BLaER1 (cell line): Measurements from ENCODE around the gene HES5.
A peak's percentile ranks its signal among the peaks of the same experiment; 100 is the strongest.
"Not testable (repeated sequence)": the region's sequence is repeated elsewhere in the genome, so short reads cannot be mapped to it uniquely, and the experiment has no call there.

Source experiments
- H3K27ac ChIP-seq: shearing (Covaris generic); formaldehyde crosslinking; 2 replicates; pipeline ENCODE4 v1.8.1; 2022
- H3K27me3 ChIP-seq: shearing (Covaris generic); formaldehyde crosslinking; 2 replicates; pipeline ENCODE4 v1.8.1; 2022
- H3K36me3 ChIP-seq: shearing (Covaris generic); formaldehyde crosslinking; 2 replicates; pipeline ENCODE4 v1.8.1; 2022
- H3K4me1 ChIP-seq: shearing (Covaris generic); formaldehyde crosslinking; 2 replicates; pipeline ENCODE4 v1.8.1; 2022
- H3K4me2 ChIP-seq: shearing (Covaris generic); formaldehyde crosslinking; 2 replicates; pipeline ENCODE4 v1.8.1; 2022
- H3K4me3 ChIP-seq: shearing (Covaris generic); formaldehyde crosslinking; 2 replicates; pipeline ENCODE4 v1.8.1; 2022
- H3K9ac ChIP-seq: shearing (Covaris generic); formaldehyde crosslinking; 2 replicates; pipeline ENCODE4 v1.8.1; 2022
- H3K9me3 ChIP-seq: shearing (Covaris generic); formaldehyde crosslinking; 2 replicates; pipeline ENCODE4 v1.8.1; 2022
- H4K20me1 ChIP-seq: shearing (Covaris generic); formaldehyde crosslinking; 2 replicates; pipeline ENCODE4 v1.8.1; 2022
- Cebpa-rat ChIP-seq: shearing (Covaris generic); IDR thresholded peaks from 2 replicates; pipeline ENCODE4 v1.8.1; 2022

Gene HES5

GRCh38 chr1:2529784-2530512 is at the start of gene HES5:
Gene HES5 (minus strand): TSS chr1:2530263. CDS start chr1:2530164, 99 bp downstream.
- Histone ChIP-seq H3K4me3 (peak within 1 kb of the TSS; percentile 51), H3K27me3 (peaks cover 80% of the 10 kb centered on the region), H3K9me3 (no peaks in the 10 kb centered on the region), H4K20me1 (peaks cover 61% of the 10 kb centered on the region), H3K4me1 (peaks cover 61% of the 10 kb centered on the region), H3K9ac (no peak within 1 kb of the TSS), H3K4me2 (peak within 1 kb of the TSS; percentile 73), H3K27ac (no peak within 1 kb of the TSS), H3K36me3 (no peaks in the 10 kb centered on the region)
- TF ChIP-seq Cebpa-rat: no peak

GRCh38 chr1:2578758-2579118 is 48.7 kb upstream of the HES5 start:
- Histone ChIP-seq H4K20me1 (no peaks in the 10 kb centered on the region), H3K27me3 (no peaks in the 10 kb centered on the region), H3K4me2 (peak overlapping the region; percentile 98), H3K36me3 (no peaks in the 10 kb centered on the region), H3K27ac (peak overlapping the region; percentile 83), H3K4me3 (0 out of 2 replicates have a peak overlapping the region, but pooled peaks have one; percentile 26), H3K4me1 (peaks cover 86% of the 10 kb centered on the region), H3K9me3 (peaks cover 4% of the 10 kb centered on the region; the same call in 1 of the 2 replicates), H3K9ac (peak overlapping the region; percentile 60; the same call in 1 of the 2 replicates)
- no peak for TF ChIP-seq Cebpa-rat

GRCh38 chr1:2577565-2578075 is 47.6 kb upstream of the HES5 start:
- Histone ChIP-seq H3K4me2 (peak overlapping the region; percentile 98), H3K27ac (peak overlapping the region; percentile 83), H3K9me3 (peaks cover 14% of the 10 kb centered on the region), H3K4me3 (peak overlapping the region; percentile 26; the same call in 1 of the 2 replicates), H3K9ac (peak overlapping the region; percentile 60), H3K4me1 (peaks cover 75% of the 10 kb centered on the region)
- H3K27me3 ChIP-seq, H3K36me3 ChIP-seq, H4K20me1 ChIP-seq: not testable (repeated sequence)

GRCh38 chr1:2575801-2576663 is 46.0 kb upstream of the HES5 start:
- Histone ChIP-seq H3K27me3 (no peaks in the 10 kb centered on the region), H3K27ac (peak overlapping the region; percentile 89), H4K20me1 (no peaks in the 10 kb centered on the region), H3K4me2 (peak overlapping the region; percentile 98), H3K9me3 (peaks cover 14% of the 10 kb centered on the region), H3K4me3 (peak overlapping the region; percentile 53), H3K4me1 (peaks cover 62% of the 10 kb centered on the region), H3K9ac (peak overlapping the region; percentile 76), H3K36me3 (no peaks in the 10 kb centered on the region)
- TF ChIP-seq Cebpa-rat: no peak

- peaks cover 62% of the 10 kb centered on the region for H3K4me1 ChIP-seq
- no peak for TF ChIP-seq Cebpa-rat
- H4K20me1 ChIP-seq: no peaks in the 10 kb centered on the region
- H3K27me3 ChIP-seq: no peaks in the 10 kb centered on the region
- no peak overlapping the region for H3K27ac ChIP-seq
- no peak overlapping the region for H3K4me2 ChIP-seq
- H3K9ac ChIP-seq: no peak overlapping the region
- H3K4me3 ChIP-seq: no peak overlapping the region
- no peaks in the 10 kb centered on the region for H3K36me3 ChIP-seq
- peaks cover 14% of the 10 kb centered on the region for H3K9me3 ChIP-seq
Measured at GRCh38 chr1:2574350-2574749, 44.3 kb upstream of the HES5 start.

GRCh38 chr1:2573250-2573920 is 43.3 kb upstream of the HES5 start:
- TF ChIP-seq Cebpa-rat: no peak
- Histone ChIP-seq H3K4me3 (no peak overlapping the region), H3K27me3 (no peaks in the 10 kb centered on the region), H4K20me1 (no peaks in the 10 kb centered on the region), H3K27ac (no peak overlapping the region), H3K36me3 (no peaks in the 10 kb centered on the region), H3K4me2 (no peak overlapping the region), H3K9ac (no peak overlapping the region), H3K9me3 (peaks cover 14% of the 10 kb centered on the region), H3K4me1 (peaks cover 62% of the 10 kb centered on the region)

GRCh38 chr1:2571348-2571747 is 41.3 kb upstream of the HES5 start:
- TF ChIP-seq Cebpa-rat: no peak
- no peak overlapping the region for H3K4me3 ChIP-seq
- H3K36me3 ChIP-seq: no peaks in the 10 kb centered on the region
- H4K20me1 ChIP-seq: no peaks in the 10 kb centered on the region
- H3K27me3 ChIP-seq: no peaks in the 10 kb centered on the region
- no peak overlapping the region for H3K9ac ChIP-seq
- no peak overlapping the region for H3K4me2 ChIP-seq
- no peak overlapping the region for H3K27ac ChIP-seq
- H3K9me3 ChIP-seq: peaks cover 14% of the 10 kb centered on the region
- H3K4me1 ChIP-seq: peaks cover 48% of the 10 kb centered on the region

GRCh38 chr1:2570332-2570731 is 40.3 kb upstream of the HES5 start:
- Histone ChIP-seq H3K4me1 (peaks cover 48% of the 10 kb centered on the region), H3K9ac (peak overlapping the region; percentile 24; the same call in 1 of the 2 replicates), H3K27ac (peak overlapping the region; percentile 59), H3K36me3 (no peaks in the 10 kb centered on the region), H4K20me1 (no peaks in the 10 kb centered on the region), H3K9me3 (peaks cover 14% of the 10 kb centered on the region), H3K4me3 (no peak overlapping the region), H3K27me3 (no peaks in the 10 kb centered on the region), H3K4me2 (peak overlapping the region; percentile 79)
- TF ChIP-seq Cebpa-rat: no peak

GRCh38 chr1:2569703-2570102 is 39.6 kb upstream of the HES5 start:
- Histone ChIP-seq H3K4me1 (peaks cover 52% of the 10 kb centered on the region), H3K9ac (peak overlapping the region; percentile 24; the same call in 1 of the 2 replicates), H3K27ac (peak overlapping the region; percentile 59), H3K9me3 (peaks cover 14% of the 10 kb centered on the region), H3K4me2 (peak overlapping the region; percentile 79)
- not testable (repeated sequence) for H4K20me1 ChIP-seq, H3K4me3 ChIP-seq, H3K36me3 ChIP-seq, H3K27me3 ChIP-seq
